AG09309 (cell line): Measurements from ENCODE around the gene SLC25A43.

Source experiments
- DNase-seq: peaks from one replicate; pipeline ENCODE4 v3.0.0-alpha.2; 2010; ENCODE audit warnings: low read depth
- H3K4me3 ChIP-seq: 2 replicates; pipeline ENCODE4 v1.5.1; 2011; ENCODE audit warnings: mild to moderate bottlenecking, low read depth, low read length, moderate library complexity; ENCODE audit not compliant: control insufficient read depth
- TF ChIP-seq, protein P1 (sequence below): IDR thresholded peaks from 2 replicates; pipeline ENCODE4 v1.5.1; 2011; ENCODE audit warnings: mild to moderate bottlenecking, low read depth, low read length, inconsistent platforms; ENCODE audit not compliant: insufficient read depth, control insufficient read depth; ENCODE audit errors: missing control alignments

SLC25A43 gene

GRCh38 chrX:119410027-119410819 lies 11.1 kb downstream of the SLC25A43 start:
- TF ChIP-seq, protein P1, sequence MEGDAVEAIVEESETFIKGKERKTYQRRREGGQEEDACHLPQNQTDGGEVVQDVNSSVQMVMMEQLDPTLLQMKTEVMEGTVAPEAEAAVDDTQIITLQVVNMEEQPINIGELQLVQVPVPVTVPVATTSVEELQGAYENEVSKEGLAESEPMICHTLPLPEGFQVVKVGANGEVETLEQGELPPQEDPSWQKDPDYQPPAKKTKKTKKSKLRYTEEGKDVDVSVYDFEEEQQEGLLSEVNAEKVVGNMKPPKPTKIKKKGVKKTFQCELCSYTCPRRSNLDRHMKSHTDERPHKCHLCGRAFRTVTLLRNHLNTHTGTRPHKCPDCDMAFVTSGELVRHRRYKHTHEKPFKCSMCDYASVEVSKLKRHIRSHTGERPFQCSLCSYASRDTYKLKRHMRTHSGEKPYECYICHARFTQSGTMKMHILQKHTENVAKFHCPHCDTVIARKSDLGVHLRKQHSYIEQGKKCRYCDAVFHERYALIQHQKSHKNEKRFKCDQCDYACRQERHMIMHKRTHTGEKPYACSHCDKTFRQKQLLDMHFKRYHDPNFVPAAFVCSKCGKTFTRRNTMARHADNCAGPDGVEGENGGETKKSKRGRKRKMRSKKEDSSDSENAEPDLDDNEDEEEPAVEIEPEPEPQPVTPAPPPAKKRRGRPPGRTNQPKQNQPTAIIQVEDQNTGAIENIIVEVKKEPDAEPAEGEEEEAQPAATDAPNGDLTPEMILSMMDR = no peak
- no peak overlapping the region for H3K4me3 ChIP-seq
- peak; percentile 71 for DNase-seq

DNA sequence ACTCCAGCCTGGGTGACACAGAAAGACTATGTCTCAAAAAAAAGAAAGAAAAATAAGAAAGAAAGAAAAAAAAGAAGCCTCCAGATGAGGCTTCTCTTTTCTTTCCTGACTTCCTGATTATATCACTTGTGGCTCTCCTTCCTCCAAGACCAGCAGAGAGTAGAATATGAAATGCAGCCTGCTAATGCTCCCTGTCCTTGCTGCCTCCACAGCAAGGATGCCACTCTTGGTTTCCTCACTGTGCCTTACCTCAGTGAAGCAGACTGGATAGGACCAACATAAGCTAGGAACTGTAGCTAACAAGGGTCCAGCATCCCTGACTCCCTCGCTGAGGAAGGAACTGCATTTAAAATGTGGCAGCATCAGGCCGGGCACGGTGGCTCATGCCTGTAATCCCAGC lies 11.7 kb downstream of the SLC25A43 start:
- TF ChIP-seq, protein P1 = no peak
- no peak for DNase-seq
- H3K4me3 ChIP-seq = no peak overlapping the region

GRCh38 chrX:119411959-119412358 lies 12.8 kb downstream of the SLC25A43 start:
- DNase-seq = no peak
- TF ChIP-seq, protein P1 = no peak
- H3K4me3 ChIP-seq = no peak overlapping the region

- H3K4me3 ChIP-seq = no peak overlapping the region
- no peak for DNase-seq
- TF ChIP-seq, protein P1 = no peak
Observed at GRCh38 chrX:119417376-119417775, 18.2 kb downstream of the SLC25A43 start.

- TF ChIP-seq, protein P1 = peak; percentile 15
- DNase-seq = no peak
Observed at GRCh38 chrX:119417842-119418241, 18.7 kb downstream of the SLC25A43 start.

GRCh38 chrX:119419146-119419545 lies 20.0 kb downstream of the SLC25A43 start:
- TF ChIP-seq, protein P1 = no peak
- no peak overlapping the region for H3K4me3 ChIP-seq
- no peak for DNase-seq

More at GRCh38 chrX:119417842-119418241, 18.7 kb downstream of the SLC25A43 start:
- no peak overlapping the region for H3K4me3 ChIP-seq
